GM12892 (cell line): ENCODE measurements around the gene CCT3.

Experiments
- POLR2A ChIP-seq: IDR thresholded peaks from 2 replicates; pipeline ENCODE4 v1.6.1; 2011; ENCODE audit warnings: low read depth, low read length, control low read depth
- POLR2AphosphoS5 ChIP-seq: IDR thresholded peaks from 2 replicates; pipeline ENCODE4 v1.6.1; 2011; ENCODE audit warnings: low read depth, low read length, control low read depth
- TAF1 ChIP-seq: IDR thresholded peaks from 2 replicates; pipeline ENCODE4 v1.6.1; 2011; ENCODE audit warnings: low read depth, mild to moderate bottlenecking, control low read depth, low read length, borderline replicate concordance

DNA sequence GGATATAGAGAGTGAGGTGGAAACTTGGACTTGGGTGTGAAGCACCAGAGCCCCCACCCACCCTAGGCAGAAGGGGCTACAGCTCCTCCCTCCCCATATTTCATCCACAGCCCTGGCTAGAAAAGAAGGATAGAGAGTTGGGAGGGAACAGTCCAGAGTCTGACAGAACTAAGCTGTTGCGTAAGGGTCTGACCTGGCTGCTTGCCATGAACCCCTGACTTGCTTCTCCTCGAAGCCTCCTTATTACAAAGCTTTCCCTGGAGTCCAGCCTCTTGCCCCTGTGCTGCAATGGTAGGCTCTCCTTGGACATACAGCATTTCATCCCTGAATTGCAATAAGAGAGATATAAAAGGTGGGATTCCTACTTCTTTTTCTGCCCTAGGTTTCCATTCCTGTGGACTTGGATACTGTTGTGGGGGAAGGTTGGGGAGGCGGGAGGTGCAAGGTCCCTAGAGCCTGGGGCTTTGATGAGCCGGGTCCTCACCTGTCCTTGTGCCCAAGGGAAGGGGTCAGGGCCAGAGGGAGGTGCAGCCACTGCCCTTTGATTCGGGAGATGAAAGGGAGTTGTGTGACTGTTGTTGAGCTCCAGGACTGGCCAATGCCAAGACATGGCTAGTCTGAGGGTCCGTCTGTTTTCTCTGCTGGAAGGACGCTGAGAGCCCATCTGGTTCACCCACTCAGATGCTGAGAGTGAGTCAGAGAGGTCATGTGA lies 33.6 kb upstream of the CCT3 start:
- TF ChIP-seq POLR2A (no peak), TAF1 (no peak), POLR2AphosphoS5 (no peak)
